Right atrium auricular region (tissue), 2 donors: ENCODE results near the gene FOXA1. TPM values are rescaled to one million over a fixed set of nuclear protein-coding genes. Genes with fewer than 3 reads are reported as not detected.

ENCODE experiments used
- DNase-seq: peaks from one replicate; pipeline ENCODE4 v3.0.0-alpha.2; 2019; ENCODE audit warnings: low spot score
- H3K27ac ChIP-seq, 2 donors: fragments of 200-600 bp; sonication (generic); 1 replicate in 1 of 2; 2 replicates in 1 of 2; pipeline ENCODE4 v1.5.1; 2016 to 2019
- H3K27me3 ChIP-seq, 2 donors: fragments of 200-600 bp; sonication (generic); one replicate each; pipeline versions ENCODE4 v1.5.1 to v1.6.0; 2017 to 2019
- H3K36me3 ChIP-seq: fragments of 200-600 bp; sonication (generic); one replicate; pipeline ENCODE4 v1.5.1; 2016
- H3K4me1 ChIP-seq, 2 donors: fragments of 200-600 bp; sonication (generic); one replicate each; pipeline versions ENCODE4 v1.5.1 to v1.6.0; 2017 to 2019
- H3K4me3 ChIP-seq, 2 donors: fragments of 200-600 bp; sonication (generic); 1 replicate in 1 of 2; 2 replicates in 1 of 2; pipeline ENCODE4 v1.5.1; 2017 to 2019; ENCODE audit warnings: mild to moderate bottlenecking in 1 of 2, moderate library complexity in 1 of 2
- H3K9me3 ChIP-seq, 2 donors: fragments of 200-600 bp; sonication (generic); one replicate each; pipeline ENCODE4 v1.5.1; 2019
- CTCF ChIP-seq, 2 donors: fragments of 200-600 bp; sonication (generic); IDR thresholded peaks; one replicate each; pipeline ENCODE4 v1.5.1; 2019; ENCODE audit warnings: antibody characterized with exemption in 2 of 2
- total RNA-seq, 2 donors: library from RNA; depleted of rRNA; stranded (reverse); fragments of >200 nt; gene quantifications; one replicate each; pipeline ENCODE4 v1.1.0, GENCODE V29; 2016

The FOXA1 gene
- total RNA-seq, 2 donors from 2014 or later: not detected

DNA sequence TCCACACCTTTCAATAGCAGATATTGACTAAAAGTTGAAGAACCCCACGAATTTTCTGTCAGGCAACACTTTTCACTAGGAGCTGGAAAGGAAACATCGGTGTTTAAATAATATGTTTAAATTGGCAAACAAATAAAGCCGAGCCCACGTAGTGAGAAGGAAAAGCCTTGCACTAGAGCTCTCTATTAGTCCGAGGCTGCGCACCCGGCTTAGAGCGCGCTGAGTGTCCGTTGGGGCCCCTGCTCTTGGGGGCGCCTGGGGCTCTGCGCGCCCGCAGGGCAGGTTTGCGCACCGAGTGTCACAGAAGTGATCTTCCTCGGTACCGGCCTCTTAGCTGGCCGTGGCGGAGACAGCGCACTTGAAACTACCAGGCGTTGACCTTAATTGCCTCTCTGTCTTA, 6.8 kb upstream of the FOXA1 start:
- Histone ChIP-seq H3K36me3 (no peaks in the 10 kb centered on the region), H3K9me3 (no peaks in the 10 kb centered on the region), H3K4me3 (no peak overlapping the region), H3K4me1 (peaks cover 0 to 27% of the 10 kb centered on the region in 2 donors), H3K27ac (no peak overlapping the region), H3K27me3 (peaks cover 33 to 56% of the 10 kb centered on the region in 2 donors)
- no peak for TF ChIP-seq CTCF (IDR thresholded peaks at IDR 0.05)
- no peak for DNase-seq

- no peak overlapping the region for H3K4me3 ChIP-seq
- H3K9me3 ChIP-seq: peaks cover 0 to 5% of the 10 kb centered on the region in 2 donors
- no peaks in the 10 kb centered on the region for H3K36me3 ChIP-seq
- no peak for TF ChIP-seq CTCF (IDR thresholded peaks at IDR 0.05)
- no peak for DNase-seq
- H3K27ac ChIP-seq: no peak overlapping the region
- H3K27me3 ChIP-seq: peaks cover 39 to 62% of the 10 kb centered on the region in 2 donors
- peaks cover 0 to 28% of the 10 kb centered on the region in 2 donors for H3K4me1 ChIP-seq
Observed at GRCh38 chr14:37600880-37601741, 6.1 kb upstream of the FOXA1 start.

GRCh38 chr14:37599507-37600368, 4.7 kb upstream of the FOXA1 start:
- TF ChIP-seq CTCF (IDR thresholded peaks at IDR 0.05): no peak
- Histone ChIP-seq H3K36me3 (no peaks in the 10 kb centered on the region), H3K4me3 (peak overlapping the region in 1 of 2 donors; percentile 1), H3K27me3 (peaks cover 45 to 73% of the 10 kb centered on the region in 2 donors), H3K27ac (no peak overlapping the region), H3K9me3 (peaks cover 0 to 5% of the 10 kb centered on the region in 2 donors), H3K4me1 (peaks cover 0 to 40% of the 10 kb centered on the region in 2 donors)
- no peak for DNase-seq

- Histone ChIP-seq H3K9me3 (peaks cover 0 to 5% of the 10 kb centered on the region in 2 donors), H3K27ac (no peak overlapping the region), H3K27me3 (peaks cover 47 to 81% of the 10 kb centered on the region in 2 donors), H3K4me1 (peaks cover 0 to 48% of the 10 kb centered on the region in 2 donors), H3K36me3 (no peaks in the 10 kb centered on the region), H3K4me3 (peak overlapping the region in 1 of 2 donors; percentile 1)
- DNase-seq: no peak
- no peak for TF ChIP-seq CTCF (IDR thresholded peaks at IDR 0.05)
Observed at GRCh38 chr14:37598747-37599506, 3.9 kb upstream of the FOXA1 start.
